ENCODE measurements around the gene KCNJ6. TPM values are rescaled to one million over a fixed set of nuclear protein-coding genes. Genes with fewer than 3 reads are reported as not detected.

KCNJ6 gene
- total and polyA plus RNA-seq, 5 experiments from 2014 or later = not detected

GRCh38 chr21:37849506-37850102 is 66.7 kb downstream of the KCNJ6 start:
- H3K27me3 Mint-ChIP-seq = peaks cover 7 to 24% (median 14%) of the 10 kb centered on the region in 5 donors
- no peaks in the 10 kb centered on the region for H3K4me1 Mint-ChIP-seq
- POLR2A ChIA-PET = no interaction called here
- ATAC-seq (no peak), DNase-seq (no peak)
- peaks cover 0 to 28% (median 21%) of the 10 kb centered on the region in 9 donors for H3K9me3 Mint-ChIP-seq
- H3K36me3 Mint-ChIP-seq = peaks cover 0 to 5% (median 1%) of the 10 kb centered on the region in 3 donors
- no peak overlapping the region for H3K27ac Mint-ChIP-seq
- H3K4me3 Mint-ChIP-seq = no peak overlapping the region

DNA sequence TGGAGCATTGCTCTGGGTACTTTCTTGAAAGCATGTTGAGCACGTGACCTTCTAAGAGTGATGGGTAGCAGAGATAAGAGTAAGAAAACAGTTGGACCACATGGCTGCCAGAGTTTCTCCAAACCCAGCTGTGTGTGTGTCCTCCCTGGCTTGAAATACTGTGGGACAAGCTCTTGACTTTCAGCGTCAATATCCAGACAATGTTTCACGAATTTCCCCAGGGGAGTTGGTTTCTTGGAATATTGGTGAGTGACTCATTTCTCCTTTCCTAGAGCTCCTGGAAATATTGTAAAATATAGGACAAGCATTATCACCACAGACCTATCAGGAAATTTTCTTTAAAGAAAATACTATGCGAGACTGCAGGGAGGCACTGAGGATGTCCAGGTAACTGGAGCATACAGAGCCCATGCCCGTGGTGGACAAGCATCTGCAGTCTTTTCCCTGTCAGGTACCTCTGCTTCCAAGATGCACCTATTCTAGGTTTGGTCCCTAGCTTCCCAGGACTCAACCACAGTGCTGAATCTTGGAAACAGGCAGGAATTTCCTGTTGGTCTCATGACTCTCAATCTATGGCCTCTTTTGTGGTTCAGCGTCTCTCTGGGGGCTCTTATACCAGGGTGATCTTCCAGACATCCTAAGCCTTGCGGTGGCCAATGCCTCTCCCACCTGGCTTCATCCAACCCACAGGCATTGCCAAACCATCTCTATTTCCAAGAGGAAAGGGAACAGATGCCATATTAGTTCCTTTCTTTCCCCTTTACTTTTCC is 67.4 kb downstream of the KCNJ6 start:
- DNase-seq (no peak), ATAC-seq (no peak)
- Mint-ChIP-seq H3K9me3 (peaks cover 0 to 24% (median 15%) of the 10 kb centered on the region in 9 donors), H3K27me3 (peaks cover 7 to 31% (median 14%) of the 10 kb centered on the region in 5 donors), H3K4me1 (no peaks in the 10 kb centered on the region), H3K4me3 (no peak overlapping the region), H3K36me3 (peaks cover 0 to 5% (median 1%) of the 10 kb centered on the region in 3 donors), H3K27ac (no peak overlapping the region)
- POLR2A ChIA-PET = no interaction called here

- no peak for ATAC-seq
- Mint-ChIP-seq H3K4me3 (no peak overlapping the region), H3K27ac (no peak overlapping the region), H3K9me3 (no peaks in the 10 kb centered on the region), H3K4me1 (no peaks in the 10 kb centered on the region), H3K36me3 (no peaks in the 10 kb centered on the region), H3K27me3 (peaks cover 7 to 33% (median 12%) of the 10 kb centered on the region in 5 donors)
- no peak for DNase-seq
- POLR2A ChIA-PET = no interaction called here
Measured at GRCh38 chr21:37845535-37845934, 70.7 kb downstream of the KCNJ6 start.

DNA sequence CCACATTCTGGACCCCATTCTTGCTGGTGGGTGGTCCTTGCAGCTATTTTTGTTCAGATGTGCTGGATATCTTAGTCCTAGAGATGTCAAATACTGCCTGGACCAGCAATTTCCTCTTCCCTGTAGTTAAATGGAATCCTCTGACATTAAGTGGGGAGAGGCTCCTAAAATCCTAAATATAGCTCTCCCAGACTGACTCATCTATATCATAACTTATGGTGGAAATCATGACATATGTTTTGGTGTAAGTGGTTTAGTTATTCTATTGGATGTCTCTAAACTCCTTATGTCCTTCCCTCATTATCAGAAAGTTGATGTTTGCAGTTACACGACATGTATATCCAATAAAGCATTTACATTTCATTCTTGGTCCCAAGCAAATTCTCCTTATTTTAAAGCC is 73.1 kb downstream of the KCNJ6 start:
- DNase-seq (no peak), ATAC-seq (no peak)
- POLR2A ChIA-PET = no interaction called here
- no peaks in the 10 kb centered on the region for H3K4me1 Mint-ChIP-seq
- no peaks in the 10 kb centered on the region for H3K36me3 Mint-ChIP-seq
- peaks cover 2 to 18% (median 5%) of the 10 kb centered on the region in 5 donors for H3K27me3 Mint-ChIP-seq
- H3K4me3 Mint-ChIP-seq = no peak overlapping the region
- no peak overlapping the region for H3K27ac Mint-ChIP-seq
- no peaks in the 10 kb centered on the region for H3K9me3 Mint-ChIP-seq

DNA sequence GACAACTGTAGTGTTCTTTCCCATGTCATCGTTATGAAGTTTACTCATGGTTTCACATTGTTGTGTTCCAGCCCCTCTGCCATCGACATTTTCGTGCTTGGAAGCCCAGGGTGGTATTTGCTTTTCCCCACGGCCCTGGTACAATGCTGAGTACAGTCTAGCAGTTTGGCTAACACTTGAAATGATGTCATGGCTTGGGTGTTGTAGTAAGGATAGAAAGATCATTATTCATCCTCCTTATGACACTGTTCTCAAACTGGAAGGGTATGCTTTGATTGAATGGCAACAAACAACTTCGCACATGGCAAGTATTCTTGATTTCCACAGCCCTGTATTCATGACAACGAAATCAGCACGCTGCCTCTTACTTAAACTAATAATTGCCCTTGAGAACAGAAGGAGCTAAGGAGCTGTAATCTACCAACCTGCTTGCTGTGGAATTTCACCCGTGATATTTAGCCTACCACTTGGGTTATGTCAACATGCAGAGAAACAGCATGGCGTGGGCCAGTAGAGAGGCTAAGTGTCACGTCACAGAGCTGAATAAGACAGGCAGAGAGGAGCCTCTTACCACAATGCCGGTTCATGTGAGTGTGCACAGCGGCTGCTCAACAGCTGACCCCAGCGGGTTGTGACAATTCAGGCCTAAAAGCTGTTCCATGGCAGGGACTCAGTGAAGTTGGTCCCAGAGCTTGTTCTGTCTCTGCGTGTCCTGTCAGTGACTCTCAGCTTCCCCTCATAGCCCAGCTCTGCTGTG is 73.9 kb downstream of the KCNJ6 start:
- ATAC-seq = no peak
- Mint-ChIP-seq H3K27me3 (peaks cover 0 to 18% (median 3%) of the 10 kb centered on the region in 5 donors), H3K4me1 (no peaks in the 10 kb centered on the region), H3K4me3 (no peak overlapping the region), H3K27ac (peak overlapping the region in 1 of 10 donors; percentile 12), H3K9me3 (no peaks in the 10 kb centered on the region), H3K36me3 (no peaks in the 10 kb centered on the region)
- no peak for DNase-seq
- POLR2A ChIA-PET = no interaction called here

GRCh38 chr21:37837381-37837780 is 78.9 kb downstream of the KCNJ6 start:
- H3K36me3 Mint-ChIP-seq = no peaks in the 10 kb centered on the region
- H3K27me3 Mint-ChIP-seq = peaks cover 0 to 18% (median 2%) of the 10 kb centered on the region in 5 donors
- no peaks in the 10 kb centered on the region for H3K4me1 Mint-ChIP-seq
- H3K4me3 Mint-ChIP-seq = no peak overlapping the region
- no peak overlapping the region for H3K27ac Mint-ChIP-seq
- ATAC-seq (no peak), DNase-seq (no peak)
- H3K9me3 Mint-ChIP-seq = no peaks in the 10 kb centered on the region
- POLR2A ChIA-PET = no interaction called here

GRCh38 chr21:37835481-37835880 is 80.8 kb downstream of the KCNJ6 start:
- ATAC-seq (no peak), DNase-seq (no peak)
- Mint-ChIP-seq H3K27me3 (peaks cover 0 to 22% (median 5%) of the 10 kb centered on the region in 5 donors), H3K9me3 (no peaks in the 10 kb centered on the region), H3K4me3 (no peak overlapping the region), H3K36me3 (no peaks in the 10 kb centered on the region), H3K27ac (no peak overlapping the region), H3K4me1 (no peaks in the 10 kb centered on the region)
- POLR2A ChIA-PET = no interaction called here

DNA sequence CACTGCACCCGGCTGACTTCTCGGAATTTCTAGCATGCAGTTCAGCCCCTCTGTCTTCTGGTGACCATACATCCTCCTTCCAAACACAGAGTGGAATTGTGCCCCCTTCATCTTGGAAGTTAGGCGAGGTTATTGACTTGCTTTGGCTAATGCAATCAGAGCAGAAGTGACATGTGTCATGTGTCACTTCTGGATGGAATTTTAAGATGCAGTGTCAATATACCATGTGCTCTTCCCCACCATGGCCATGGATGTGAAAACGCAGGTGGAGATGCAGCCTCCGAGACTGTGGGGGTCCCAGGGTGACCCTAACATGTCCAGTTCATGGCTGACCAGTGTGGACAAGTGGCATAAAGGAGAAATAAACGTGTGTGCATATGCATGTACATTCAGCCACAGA is 83.0 kb downstream of the KCNJ6 start:
- Mint-ChIP-seq H3K4me3 (no peak overlapping the region), H3K9me3 (peaks cover 0 to 3% (median 0%) of the 10 kb centered on the region in 9 donors), H3K4me1 (no peaks in the 10 kb centered on the region), H3K27ac (no peak overlapping the region), H3K36me3 (no peaks in the 10 kb centered on the region), H3K27me3 (peaks cover 0 to 29% (median 10%) of the 10 kb centered on the region in 5 donors)
- ATAC-seq = no peak
- POLR2A ChIA-PET = no interaction called here
- DNase-seq = no peak

GRCh38 chr21:37829447-37829846 is 86.8 kb downstream of the KCNJ6 start:
- peaks cover 0 to 3% (median 0%) of the 10 kb centered on the region in 9 donors for H3K9me3 Mint-ChIP-seq
- POLR2A ChIA-PET = no interaction called here
- H3K27ac Mint-ChIP-seq = peak overlapping the region in 2 of 10 donors; percentile 49 to 73
- DNase-seq (no peak), ATAC-seq (no peak)
- no peak overlapping the region for H3K4me3 Mint-ChIP-seq
- H3K36me3 Mint-ChIP-seq = no peaks in the 10 kb centered on the region
- H3K4me1 Mint-ChIP-seq = no peaks in the 10 kb centered on the region
- peaks cover 0 to 24% (median 7%) of the 10 kb centered on the region in 5 donors for H3K27me3 Mint-ChIP-seq

GRCh38 chr21:37828991-37829390 is 87.3 kb downstream of the KCNJ6 start:
- POLR2A ChIA-PET = no interaction called here
- H3K36me3 Mint-ChIP-seq = no peaks in the 10 kb centered on the region
- ATAC-seq (no peak), DNase-seq (no peak)
- H3K27ac Mint-ChIP-seq = peak overlapping the region in 1 of 10 donors; percentile 73
- H3K4me1 Mint-ChIP-seq = no peaks in the 10 kb centered on the region
- peaks cover 0 to 20% (median 2%) of the 10 kb centered on the region in 5 donors for H3K27me3 Mint-ChIP-seq
- no peak overlapping the region for H3K4me3 Mint-ChIP-seq
- peaks cover 0 to 3% (median 0%) of the 10 kb centered on the region in 9 donors for H3K9me3 Mint-ChIP-seq

GRCh38 chr21:37828556-37828955 is 87.7 kb downstream of the KCNJ6 start:
- no peak for ATAC-seq
- H3K36me3 Mint-ChIP-seq = no peaks in the 10 kb centered on the region
- no peak for DNase-seq
- peaks cover 0 to 3% (median 0%) of the 10 kb centered on the region in 9 donors for H3K9me3 Mint-ChIP-seq
- POLR2A ChIA-PET = no interaction called here
- H3K4me1 Mint-ChIP-seq = no peaks in the 10 kb centered on the region
- H3K27me3 Mint-ChIP-seq = peaks cover 0 to 17% (median 4%) of the 10 kb centered on the region in 5 donors
- no peak overlapping the region for H3K4me3 Mint-ChIP-seq
- peak overlapping the region in 1 of 10 donors; percentile 57 for H3K27ac Mint-ChIP-seq

- Mint-ChIP-seq H3K4me1 (no peaks in the 10 kb centered on the region), H3K4me3 (no peak overlapping the region), H3K9me3 (peaks cover 0 to 3% (median 0%) of the 10 kb centered on the region in 9 donors), H3K36me3 (no peaks in the 10 kb centered on the region), H3K27me3 (peaks cover 0 to 20% (median 8%) of the 10 kb centered on the region in 5 donors), H3K27ac (no peak overlapping the region)
- no peak for ATAC-seq
- DNase-seq = no peak
- POLR2A ChIA-PET = no interaction called here
Measured at GRCh38 chr21:37827913-37828312, 88.3 kb downstream of the KCNJ6 start.
